ENCODE results near the gene PUM1. TPM values are rescaled to one million over a fixed set of nuclear protein-coding genes. Genes with fewer than 3 reads are reported as not detected.

PUM1 gene
- total and polyA plus RNA-seq, 2 donors (not counting 3 experiments of a cell fraction or from before 2014, with no cell fraction given): 94.7 to 124 TPM

- POLR2A ChIA-PET: no interaction called here
- intact Hi-C loops (cut with micrococcal nuclease): no loop called here
Observed at GRCh38 chr1:30888391-30888790, 177.1 kb downstream of the PUM1 start.

More at GRCh38 chr1:30888391-30888790, 177.1 kb downstream of the PUM1 start:
- H3K79me2 ChIP-seq (ENCODE audit: control insufficient read depth, insufficient read depth, low read length): no peaks in the 10 kb centered on the region
- no peak for DNase-seq (ENCODE audit: low read depth, low spot score)
- no peaks in the 10 kb centered on the region for H4K20me1 ChIP-seq (replicated peaks; ENCODE audit: control insufficient read depth, extremely low read depth, insufficient read depth, low read length)
- BruUV-seq (replicated peaks): no TSS peak
- no peak for FAIRE-seq
- no peaks in the 10 kb centered on the region for H3K9me3 ChIP-seq (replicated peaks; ENCODE audit: control insufficient read depth, insufficient read depth, low read length)
- no peaks in the 10 kb centered on the region for H3K27me3 ChIP-seq (ENCODE audit: control insufficient read depth in 2 of 2, insufficient read depth in 2 of 2, low read length in 2 of 2)
- dilution Hi-C loops (cut with MboI; ENCODE audit: extremely low pct_ligation_motif_present, low sequenced_read_pairs): no loop called here
- no peak overlapping the region for H3K27ac ChIP-seq (ENCODE audit: insufficient read depth, low read depth, low read length)
- H2AFZ ChIP-seq (ENCODE audit: low read depth, low read length): no peak overlapping the region
- no peak for TF ChIP-seq EZH2 (IDR thresholded peaks at IDR 0.05; ENCODE audit: borderline replicate concordance, low read depth, low read length, severe bottlenecking)
- no peak for TF ChIP-seq JUN (IDR thresholded peaks at IDR 0.05; ENCODE audit: borderline replicate concordance, insufficient read depth, insufficient read length, low read depth)
- TF ChIP-seq CTCF (IDR thresholded peaks at IDR 0.05; ENCODE audit: extremely low read depth in 1 of 2, insufficient read depth in 1 of 2, low read depth in 1 of 2, low read length in 2 of 2): no peak
- TF ChIP-seq FOS (IDR thresholded peaks at IDR 0.05; ENCODE audit: borderline replicate concordance, insufficient read depth, low read length): no peak
- TF ChIP-seq MAX (IDR thresholded peaks at IDR 0.05; ENCODE audit: insufficient read depth, insufficient read length): no peak
- no peak for TF ChIP-seq MYC (IDR thresholded peaks at IDR 0.05; ENCODE audit: low read depth, low read length)
- no peak for TF ChIP-seq GATA2 (IDR thresholded peaks at IDR 0.05; ENCODE audit: insufficient read depth, insufficient read length, low read depth, low read length)
- no peak for TF ChIP-seq POLR2A (IDR thresholded peaks at IDR 0.05; ENCODE audit: low read depth, low read length)
- no peak for TF ChIP-seq POLR2AphosphoS5 (IDR thresholded peaks at IDR 0.05; ENCODE audit: insufficient read depth, low read depth, low read length)
- CTCF ChIA-PET: no interaction called here
- no peak overlapping the region for H3K4me2 ChIP-seq (ENCODE audit: insufficient read depth, low read length)
- H3K9me1 ChIP-seq (replicated peaks; ENCODE audit: control insufficient read depth, extremely low read depth, insufficient read depth, low read length): no peaks in the 10 kb centered on the region
- no peaks in the 10 kb centered on the region for H3K4me1 ChIP-seq (ENCODE audit: control insufficient read depth, extremely low read depth, insufficient read depth, low read length)
- H3K9ac ChIP-seq (replicated peaks; ENCODE audit: extremely low read depth, insufficient read depth, low read length): no peak overlapping the region
- no peaks in the 10 kb centered on the region for H3K36me3 ChIP-seq (ENCODE audit: control insufficient read depth in 2 of 2, extremely low read depth in 1 of 2, insufficient read depth in 2 of 2, low read length in 2 of 2)
- H3K4me3 ChIP-seq (replicated peaks in 1 of 3; ENCODE audit: insufficient read depth in 1 of 3, low read depth in 1 of 3, low read length in 3 of 3): no peak overlapping the region
